SK-N-MC (cell line): ENCODE measurements around the gene HAAO.

Experiments
- EZH2 ChIP-seq: fragments of 200-600 bp; sonication (generic); IDR thresholded peaks from one replicate; pipeline ENCODE4 v1.6.1; 2017; ENCODE audit warnings: antibody characterized with exemption
- POLR2AphosphoS5 ChIP-seq: IDR thresholded peaks from 2 replicates; pipeline ENCODE4 v1.6.1; 2012; ENCODE audit warnings: mild to moderate bottlenecking, low read depth, low read length, borderline replicate concordance

DNA sequence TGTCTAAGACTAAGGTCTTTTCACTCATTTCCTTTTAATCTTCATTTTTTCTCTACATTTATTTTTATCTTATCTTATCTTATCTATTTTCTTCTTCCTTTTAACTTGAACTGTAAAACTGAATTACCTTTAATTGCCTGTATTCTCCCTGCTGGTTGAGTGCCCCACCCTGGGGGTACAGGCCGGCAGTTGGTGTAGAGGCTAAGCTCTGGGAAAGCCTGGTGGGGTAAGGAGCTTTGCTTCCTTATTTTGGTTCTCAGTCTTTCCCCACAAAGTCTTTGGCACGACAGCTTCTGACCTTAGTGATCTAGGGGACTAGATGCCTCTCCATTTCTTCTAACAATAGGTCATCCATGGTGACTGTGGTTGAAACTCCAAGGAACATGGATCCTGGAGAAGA lies 26.8 kb upstream of the HAAO start:
- TF ChIP-seq EZH2 (no peak), POLR2AphosphoS5 (no peak)
